GM13977 (cell line): ENCODE data around the gene SUGP1.

Source experiments
- DNase-seq: peaks from one replicate; pipeline ENCODE4 v3.0.0; 2012; ENCODE audit warnings: low spot score
- in situ Hi-C: fragments of 300-500 bp; cut with MboI; formaldehyde crosslinking; loops from one replicate; pipeline ENCODE4 v1.12.0; 2022; ENCODE audit warnings: low sequenced_read_pairs, low pct_unique_long_range_greater_than_20kb, mixed read lengths, inconsistent platforms; ENCODE audit not compliant: unreplicated experiment
- TF ChIP-seq, protein P1 (sequence below): IDR thresholded peaks from 2 replicates; pipeline ENCODE4 v1.5.1; 2012; ENCODE audit warnings: mild to moderate bottlenecking, control low read depth; ENCODE audit not compliant: insufficient read depth; ENCODE audit errors: extremely low read depth, missing control alignments

SUGP1 gene

DNA sequence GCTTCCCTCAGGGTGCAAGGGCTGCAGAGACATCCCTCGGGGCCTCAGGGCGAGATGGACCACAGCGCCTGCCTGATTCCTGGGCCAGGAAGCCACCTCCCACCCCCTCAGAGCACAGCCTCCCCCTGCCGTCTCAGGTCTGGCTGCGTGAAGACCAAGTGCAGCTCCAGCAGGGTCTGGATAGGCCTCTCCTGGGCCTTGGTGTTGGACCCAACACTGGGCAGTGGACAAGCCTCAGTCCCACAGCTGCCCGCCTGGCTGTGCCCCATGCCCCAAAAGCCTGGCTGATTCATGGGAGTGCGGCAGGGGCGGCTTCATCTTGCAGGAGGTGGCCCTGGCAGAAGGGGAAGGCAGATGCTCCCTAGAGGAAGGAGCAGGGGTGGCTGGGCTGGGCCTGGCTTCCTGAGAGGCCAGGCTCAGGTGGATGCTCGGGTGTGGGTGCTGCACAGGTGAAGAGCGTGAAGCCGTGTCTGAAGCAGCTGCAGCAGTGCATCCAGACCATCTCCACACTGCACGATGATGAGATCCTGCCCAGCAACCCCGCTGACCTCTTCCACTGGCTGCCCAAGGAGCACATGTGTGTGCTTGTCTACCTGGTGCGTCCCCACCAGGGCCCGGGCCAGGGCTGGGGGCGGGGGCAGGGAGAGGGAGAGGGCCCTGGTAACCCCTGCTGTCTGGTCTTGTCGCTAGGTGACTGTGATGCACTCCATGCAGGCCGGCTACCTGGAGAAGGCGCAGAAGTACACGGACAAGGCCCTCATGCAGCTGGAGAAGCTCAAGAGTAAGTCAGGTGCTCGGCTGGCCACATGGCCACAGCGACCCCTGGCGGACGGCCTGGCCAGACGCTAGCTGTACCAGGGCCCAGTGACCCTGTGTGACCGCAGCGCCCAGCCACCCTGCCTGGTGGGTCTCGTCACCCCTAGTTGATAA lies 22.0 kb upstream of the SUGP1 start:
- TF ChIP-seq, protein P1, sequence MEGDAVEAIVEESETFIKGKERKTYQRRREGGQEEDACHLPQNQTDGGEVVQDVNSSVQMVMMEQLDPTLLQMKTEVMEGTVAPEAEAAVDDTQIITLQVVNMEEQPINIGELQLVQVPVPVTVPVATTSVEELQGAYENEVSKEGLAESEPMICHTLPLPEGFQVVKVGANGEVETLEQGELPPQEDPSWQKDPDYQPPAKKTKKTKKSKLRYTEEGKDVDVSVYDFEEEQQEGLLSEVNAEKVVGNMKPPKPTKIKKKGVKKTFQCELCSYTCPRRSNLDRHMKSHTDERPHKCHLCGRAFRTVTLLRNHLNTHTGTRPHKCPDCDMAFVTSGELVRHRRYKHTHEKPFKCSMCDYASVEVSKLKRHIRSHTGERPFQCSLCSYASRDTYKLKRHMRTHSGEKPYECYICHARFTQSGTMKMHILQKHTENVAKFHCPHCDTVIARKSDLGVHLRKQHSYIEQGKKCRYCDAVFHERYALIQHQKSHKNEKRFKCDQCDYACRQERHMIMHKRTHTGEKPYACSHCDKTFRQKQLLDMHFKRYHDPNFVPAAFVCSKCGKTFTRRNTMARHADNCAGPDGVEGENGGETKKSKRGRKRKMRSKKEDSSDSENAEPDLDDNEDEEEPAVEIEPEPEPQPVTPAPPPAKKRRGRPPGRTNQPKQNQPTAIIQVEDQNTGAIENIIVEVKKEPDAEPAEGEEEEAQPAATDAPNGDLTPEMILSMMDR = peak; percentile 40
- in situ Hi-C loops = no loop called here
- DNase-seq = no peak

DNA sequence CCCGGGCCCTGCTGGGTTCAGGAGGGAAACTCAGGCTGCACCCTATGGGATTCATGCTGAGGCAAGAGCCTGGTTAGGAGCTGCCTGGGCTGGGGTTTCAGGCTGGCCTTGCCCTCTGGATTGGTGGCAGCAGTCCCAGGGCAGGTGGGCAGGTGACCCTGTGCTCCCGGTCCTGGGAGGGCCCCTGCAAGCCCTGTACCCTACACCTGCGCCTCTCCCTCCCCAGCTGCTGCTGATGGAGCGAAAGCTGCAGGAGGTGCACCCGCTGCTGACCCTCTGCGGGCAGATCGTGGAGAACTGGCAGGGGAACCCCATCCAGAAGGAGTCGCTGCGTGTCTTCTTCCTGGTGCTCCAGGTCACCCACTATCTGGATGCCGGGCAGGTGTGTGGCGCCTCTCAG lies 20.7 kb upstream of the SUGP1 start:
- DNase-seq = no peak
- in situ Hi-C loops = no loop called here
- TF ChIP-seq, protein P1 = no peak

DNA sequence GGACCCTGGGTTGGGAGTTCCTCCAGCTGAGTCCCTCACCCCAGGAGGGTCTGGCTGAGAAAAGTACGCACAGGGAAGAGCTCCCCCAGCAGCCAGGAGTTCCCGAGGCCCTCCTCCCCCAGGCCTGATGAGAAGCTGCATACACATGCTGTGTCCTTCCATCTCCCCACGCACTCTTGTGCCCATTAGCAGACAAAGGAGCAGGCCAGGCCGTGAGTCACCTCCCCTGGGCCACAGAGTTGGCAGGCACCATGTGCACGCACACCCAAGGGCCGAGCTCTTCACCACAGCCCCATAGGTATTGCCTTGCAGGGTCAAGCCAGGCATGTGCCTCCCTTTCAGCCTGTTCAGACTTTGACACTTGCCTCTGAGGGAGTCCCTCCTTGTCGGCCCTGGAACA lies 17.8 kb upstream of the SUGP1 start:
- DNase-seq = no peak
- in situ Hi-C loops = no loop called here
- TF ChIP-seq, protein P1 = no peak

DNA sequence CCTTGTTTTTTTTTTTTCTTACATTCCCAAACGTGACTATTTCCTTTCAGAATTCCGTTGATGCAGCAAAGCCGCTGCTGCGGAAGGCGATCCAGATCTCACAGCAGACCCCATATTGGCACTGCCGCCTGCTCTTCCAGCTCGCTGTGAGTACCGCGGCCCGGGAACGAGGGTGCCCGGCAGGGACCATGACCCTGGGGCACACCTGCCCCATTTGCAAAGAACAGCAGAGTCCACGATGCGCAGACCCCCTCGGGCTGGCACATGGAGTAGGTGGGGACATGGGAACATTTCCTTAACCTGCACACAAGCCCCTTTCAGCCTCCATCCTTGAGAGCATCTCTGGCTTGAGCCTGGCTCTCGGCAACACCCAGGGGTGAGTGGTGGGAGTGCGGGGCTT lies 16.8 kb upstream of the SUGP1 start:
- TF ChIP-seq, protein P1 = no peak
- in situ Hi-C loops = no loop called here
- DNase-seq = no peak

- TF ChIP-seq, protein P1 = no peak
- no peak for DNase-seq
- in situ Hi-C loops = no loop called here
Observed at GRCh38 chr19:19336597-19336996, 16.3 kb upstream of the SUGP1 start.

DNA sequence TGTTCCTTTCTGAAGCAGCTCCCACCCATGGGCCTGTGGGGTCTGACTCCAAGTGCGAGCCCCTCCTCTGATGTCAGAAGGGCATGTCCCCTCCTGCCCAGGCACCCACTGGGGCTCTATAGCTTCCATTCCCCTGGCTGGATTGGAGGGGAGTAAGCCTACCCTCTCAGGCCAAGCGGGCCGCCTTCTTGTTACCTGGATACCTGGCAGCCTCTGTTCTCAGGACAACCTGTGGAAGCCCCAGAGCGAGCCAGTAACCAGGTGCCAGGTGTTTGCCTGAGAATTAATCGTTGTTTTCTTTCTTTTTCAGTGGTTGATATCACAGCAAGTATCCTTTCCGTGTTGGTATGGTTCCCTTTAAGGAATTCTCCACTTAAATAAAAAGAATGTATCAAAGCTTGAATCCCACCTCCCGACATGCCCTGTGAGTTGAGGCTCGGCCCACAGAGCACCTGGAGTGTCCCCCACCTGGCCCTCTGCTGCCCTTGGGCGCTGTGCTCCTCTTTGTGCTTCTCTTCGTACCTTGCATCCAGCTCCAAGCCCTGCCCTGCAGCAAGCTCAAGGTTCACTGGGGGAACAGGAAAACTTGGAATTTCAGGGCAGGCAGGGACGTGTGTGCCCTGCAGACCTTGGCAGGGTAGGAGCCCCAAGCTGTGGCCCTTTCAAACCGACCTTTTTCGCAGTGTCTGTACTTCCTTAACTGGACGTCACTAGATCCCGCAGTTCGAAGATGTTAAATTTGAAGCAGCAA lies 15.3 kb upstream of the SUGP1 start:
- in situ Hi-C loops = no loop called here
- TF ChIP-seq, protein P1 = no peak
- no peak for DNase-seq
